Esophagus squamous epithelium (tissue), 4 donors: ENCODE measurements around the gene PADI6.

ENCODE experiments used
- POLR2A ChIP-seq, 4 donors: fragments of 450-650 bp; IDR thresholded peaks; one replicate each; pipeline ENCODE4 v1.6.1; 2017; ENCODE audit warnings: antibody characterized with exemption in 4 of 4, mild to moderate bottlenecking in 4 of 4, moderate library complexity in 3 of 4
- TF ChIP-seq, protein P1 (sequence below), 6 experiments: fragments of 450-650 bp in 4 of 6; fragments of 200-600 bp in 2 of 6; sonication (generic) in 2 of 6; IDR thresholded peaks; one replicate each; pipeline ENCODE4 v1.5.1; 2016 to 2019; ENCODE audit warnings: antibody characterized with exemption in 6 of 6, mild to moderate bottlenecking in 4 of 6, moderate library complexity in 4 of 6

- TF ChIP-seq, protein P1, sequence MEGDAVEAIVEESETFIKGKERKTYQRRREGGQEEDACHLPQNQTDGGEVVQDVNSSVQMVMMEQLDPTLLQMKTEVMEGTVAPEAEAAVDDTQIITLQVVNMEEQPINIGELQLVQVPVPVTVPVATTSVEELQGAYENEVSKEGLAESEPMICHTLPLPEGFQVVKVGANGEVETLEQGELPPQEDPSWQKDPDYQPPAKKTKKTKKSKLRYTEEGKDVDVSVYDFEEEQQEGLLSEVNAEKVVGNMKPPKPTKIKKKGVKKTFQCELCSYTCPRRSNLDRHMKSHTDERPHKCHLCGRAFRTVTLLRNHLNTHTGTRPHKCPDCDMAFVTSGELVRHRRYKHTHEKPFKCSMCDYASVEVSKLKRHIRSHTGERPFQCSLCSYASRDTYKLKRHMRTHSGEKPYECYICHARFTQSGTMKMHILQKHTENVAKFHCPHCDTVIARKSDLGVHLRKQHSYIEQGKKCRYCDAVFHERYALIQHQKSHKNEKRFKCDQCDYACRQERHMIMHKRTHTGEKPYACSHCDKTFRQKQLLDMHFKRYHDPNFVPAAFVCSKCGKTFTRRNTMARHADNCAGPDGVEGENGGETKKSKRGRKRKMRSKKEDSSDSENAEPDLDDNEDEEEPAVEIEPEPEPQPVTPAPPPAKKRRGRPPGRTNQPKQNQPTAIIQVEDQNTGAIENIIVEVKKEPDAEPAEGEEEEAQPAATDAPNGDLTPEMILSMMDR (IDR thresholded peaks at IDR 0.05): no peak
- TF ChIP-seq POLR2A (IDR thresholded peaks at IDR 0.05): no peak
Measured at GRCh38 chr1:17361687-17362086, 10.3 kb upstream of the PADI6 start.
